T-helper 17 cell (primary cell): ENCODE results near the gene LSM5. TPM values are rescaled to one million over a fixed set of nuclear protein-coding genes. Genes with fewer than 3 reads are reported as not detected.
"Not testable (repeated sequence)": the region's sequence is repeated elsewhere in the genome, so short reads cannot be mapped to it uniquely, and the experiment has no call there.

Source experiments
- ATAC-seq: fragments of 150-1000 bp; cut with Tn5 transposase; 2 replicates; pipeline ENCODE4 v1.10.0; 2021; ENCODE audit warnings: mild to moderate bottlenecking, moderate library complexity
- DNase-seq, 3 donors: peaks; one replicate each; pipeline versions ENCODE4 v3.0.0 to v3.0.0-alpha.2; 2020 to 2021
- H3K9me3 ChIP-seq: one replicate; pipeline ENCODE4 v1.7.0; 2013; ENCODE audit warnings: low read length, mild to moderate bottlenecking; ENCODE audit not compliant: control insufficient read depth, poor library complexity, severe bottlenecking
- H3K27ac Mint-ChIP-seq: one replicate; pipeline ENCODE4 v1.8.0; 2022; ENCODE audit warnings: mild to moderate bottlenecking, moderate library complexity, mixed read lengths
- H3K27me3 Mint-ChIP-seq: one replicate; pipeline ENCODE4 v1.8.0; 2022; ENCODE audit warnings: mixed read lengths
- H3K36me3 Mint-ChIP-seq: one replicate; pipeline ENCODE4 v1.8.0; 2022; ENCODE audit warnings: low read depth, mixed read lengths
- H3K4me1 Mint-ChIP-seq: one replicate; pipeline ENCODE4 v1.8.0; 2022; ENCODE audit warnings: mild to moderate bottlenecking, mixed read lengths
- H3K4me3 Mint-ChIP-seq: one replicate; pipeline ENCODE4 v1.8.0; 2022; ENCODE audit warnings: mild to moderate bottlenecking, moderate library complexity, mixed read lengths
- total RNA-seq, 4 donors: library from RNA in 2 of 4; stranded (reverse) in 2 of 4; gene quantifications; one replicate each; pipeline ENCODE4 v1.2.3 and lab custom pipeline; 2022 to 2026

LSM5 gene
- total RNA-seq, 2 donors from 2014 or later = 23.8 to 24.8 TPM

DNA sequence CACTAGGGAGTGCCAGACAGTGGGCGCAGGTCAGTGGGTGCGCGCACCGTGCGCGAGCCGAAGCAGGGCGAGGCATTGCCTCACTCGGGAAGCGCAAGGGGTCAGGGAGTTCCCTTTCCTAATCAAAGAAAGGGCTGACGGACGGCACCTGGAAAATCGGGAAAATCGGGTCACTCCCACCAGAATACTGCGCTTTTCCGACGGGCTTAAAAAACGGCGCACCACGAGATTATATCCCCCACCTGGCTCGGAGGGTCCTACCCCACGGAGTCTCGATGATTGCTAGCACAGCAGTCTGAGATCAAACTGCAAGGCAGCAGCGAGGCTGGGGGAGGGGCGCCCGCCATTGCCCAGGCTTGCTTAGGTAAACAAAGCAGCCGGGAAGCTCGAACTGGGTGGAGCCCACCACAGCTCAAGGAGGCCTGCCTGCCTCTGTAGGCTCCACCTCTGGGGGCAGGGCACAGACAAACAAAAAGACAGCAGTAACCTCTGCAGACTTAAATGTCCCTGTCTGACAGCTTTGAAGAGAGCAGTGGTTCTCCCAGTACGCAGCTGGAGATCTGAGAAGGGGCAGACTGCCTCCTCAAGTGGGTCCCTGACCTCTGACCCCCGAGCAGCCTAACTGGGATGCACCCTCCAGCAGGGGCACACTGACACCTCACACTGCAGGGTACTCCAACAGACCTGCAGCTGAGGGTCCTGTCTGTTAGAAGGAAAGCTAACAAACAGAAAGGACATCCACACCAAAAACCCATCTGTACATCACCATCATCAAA is 25.4 kb downstream of the LSM5 start:
- not testable (repeated sequence) for H3K4me3 Mint-ChIP-seq, H3K4me1 Mint-ChIP-seq, H3K36me3 Mint-ChIP-seq, H3K27ac Mint-ChIP-seq, H3K9me3 ChIP-seq, ATAC-seq, DNase-seq
- H3K27me3 Mint-ChIP-seq = peaks cover 15% of the 10 kb centered on the region

DNA sequence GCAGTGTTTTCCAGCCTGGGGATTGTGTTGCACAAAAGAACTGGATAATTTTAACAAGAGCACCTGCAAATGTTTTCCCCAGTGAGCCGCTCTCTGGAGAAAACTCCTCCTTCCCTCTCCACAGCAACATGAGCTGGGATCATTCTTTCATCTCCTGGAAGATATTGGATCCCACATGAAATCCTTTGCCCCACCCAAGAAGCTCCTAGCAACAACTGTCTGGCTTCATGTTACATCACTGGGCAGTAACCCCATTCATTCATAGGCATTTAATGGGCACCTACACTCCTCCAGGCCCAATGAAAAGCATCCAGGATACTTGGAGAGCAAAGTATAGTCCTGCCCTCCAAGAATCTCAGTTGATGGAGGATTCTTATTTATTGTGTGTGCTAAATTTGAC is 27.2 kb downstream of the LSM5 start:
- Mint-ChIP-seq H3K4me3 (no peak overlapping the region), H3K27ac (no peak overlapping the region), H3K27me3 (peaks cover 17% of the 10 kb centered on the region), H3K36me3 (no peaks in the 10 kb centered on the region), H3K4me1 (no peaks in the 10 kb centered on the region)
- ATAC-seq (no peak), DNase-seq (no peak)
- no peaks in the 10 kb centered on the region for H3K9me3 ChIP-seq

DNA sequence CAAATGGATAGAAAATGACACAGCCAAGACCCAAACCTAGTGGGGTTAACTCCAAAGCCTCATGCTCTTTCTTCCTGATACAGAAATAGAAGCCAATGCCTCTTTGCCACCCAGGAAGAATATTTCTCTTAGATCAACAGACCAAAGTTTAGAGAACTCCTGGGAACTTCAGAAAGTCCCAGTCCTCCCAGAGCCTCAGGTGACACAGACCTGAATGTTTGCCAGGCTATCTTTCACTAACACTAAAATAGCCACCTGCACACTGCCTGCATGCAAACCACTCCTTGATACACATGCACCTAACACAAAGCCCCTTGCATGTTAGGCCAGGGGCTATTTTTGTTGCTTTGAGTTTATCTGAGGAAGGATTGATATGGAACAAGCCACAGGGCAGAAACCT is 27.7 kb downstream of the LSM5 start:
- Mint-ChIP-seq H3K27me3 (peaks cover 22% of the 10 kb centered on the region), H3K36me3 (no peaks in the 10 kb centered on the region), H3K4me3 (no peak overlapping the region), H3K27ac (no peak overlapping the region), H3K4me1 (no peaks in the 10 kb centered on the region)
- ATAC-seq = no peak
- DNase-seq = no peak
- no peaks in the 10 kb centered on the region for H3K9me3 ChIP-seq

DNA sequence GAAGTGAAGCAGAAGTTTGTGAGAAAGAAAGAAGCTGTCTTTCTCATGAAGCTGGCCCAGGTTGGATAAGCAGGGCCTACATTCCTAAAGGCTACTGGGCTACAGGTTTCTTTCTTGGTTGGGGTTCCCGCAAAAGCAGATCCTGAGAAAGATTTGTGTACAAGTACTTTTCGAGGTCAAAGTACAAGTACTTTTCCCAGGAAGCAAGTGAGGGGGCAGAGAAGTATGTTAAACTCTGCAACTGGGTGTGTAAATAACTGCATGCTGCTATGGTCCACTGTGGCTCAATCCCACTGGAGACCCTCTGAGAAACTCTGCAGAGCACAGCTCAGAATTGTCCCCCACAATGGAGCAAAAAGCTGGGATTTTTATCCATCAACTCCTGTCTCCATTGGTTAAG is 28.7 kb downstream of the LSM5 start:
- H3K9me3 ChIP-seq = no peaks in the 10 kb centered on the region
- Mint-ChIP-seq H3K27me3 (peaks cover 28% of the 10 kb centered on the region), H3K36me3 (no peaks in the 10 kb centered on the region), H3K4me3 (no peak overlapping the region), H3K4me1 (no peaks in the 10 kb centered on the region), H3K27ac (no peak overlapping the region)
- DNase-seq = no peak
- no peak for ATAC-seq

DNA sequence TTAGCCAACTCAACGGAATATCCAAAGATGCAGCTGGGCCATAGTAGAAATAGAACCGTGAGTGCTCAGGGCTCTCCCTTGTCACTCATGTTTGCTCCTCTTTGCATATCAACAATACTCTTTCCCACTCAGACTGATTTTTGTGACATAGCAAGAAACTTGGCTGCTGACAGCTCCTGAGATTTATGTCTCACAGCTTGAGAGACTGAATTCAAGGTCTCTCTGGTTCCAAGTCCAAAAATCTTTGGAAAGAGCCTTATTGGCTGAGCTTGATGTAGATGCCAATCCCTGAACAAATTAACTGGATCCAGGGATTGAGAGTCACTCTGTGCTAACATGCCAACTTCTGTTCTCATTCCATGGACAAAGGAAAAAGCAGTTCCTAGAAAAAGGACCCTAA is 30.4 kb downstream of the LSM5 start:
- Mint-ChIP-seq H3K36me3 (no peaks in the 10 kb centered on the region), H3K4me1 (no peaks in the 10 kb centered on the region), H3K4me3 (no peak overlapping the region), H3K27me3 (peaks cover 28% of the 10 kb centered on the region), H3K27ac (no peak overlapping the region)
- ATAC-seq (no peak), DNase-seq (no peak)
- no peaks in the 10 kb centered on the region for H3K9me3 ChIP-seq

DNA sequence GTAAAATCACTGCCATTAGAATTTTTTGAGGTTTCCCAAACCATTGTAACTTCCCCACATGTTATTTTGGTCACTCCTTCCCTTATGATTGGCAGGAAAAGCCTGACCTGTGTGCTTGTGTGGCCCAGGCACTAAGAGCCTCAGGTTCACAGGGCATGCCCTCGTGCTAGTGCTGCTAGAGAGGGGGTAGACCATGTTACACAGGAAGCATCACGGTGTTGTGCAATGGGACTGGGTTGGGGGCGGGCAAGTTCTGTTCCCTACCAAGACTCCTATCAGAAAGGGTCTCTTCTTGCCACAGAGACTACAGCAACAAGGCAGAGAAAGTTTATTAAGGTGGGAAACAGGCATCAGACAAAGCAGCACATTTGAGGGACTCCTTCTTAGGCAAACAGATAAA is 32.2 kb downstream of the LSM5 start:
- H3K9me3 ChIP-seq = no peaks in the 10 kb centered on the region
- Mint-ChIP-seq H3K27ac (no peak overlapping the region), H3K4me1 (no peaks in the 10 kb centered on the region), H3K36me3 (no peaks in the 10 kb centered on the region), H3K27me3 (peaks cover 44% of the 10 kb centered on the region), H3K4me3 (no peak overlapping the region)
- DNase-seq (no peak), ATAC-seq (no peak)

DNA sequence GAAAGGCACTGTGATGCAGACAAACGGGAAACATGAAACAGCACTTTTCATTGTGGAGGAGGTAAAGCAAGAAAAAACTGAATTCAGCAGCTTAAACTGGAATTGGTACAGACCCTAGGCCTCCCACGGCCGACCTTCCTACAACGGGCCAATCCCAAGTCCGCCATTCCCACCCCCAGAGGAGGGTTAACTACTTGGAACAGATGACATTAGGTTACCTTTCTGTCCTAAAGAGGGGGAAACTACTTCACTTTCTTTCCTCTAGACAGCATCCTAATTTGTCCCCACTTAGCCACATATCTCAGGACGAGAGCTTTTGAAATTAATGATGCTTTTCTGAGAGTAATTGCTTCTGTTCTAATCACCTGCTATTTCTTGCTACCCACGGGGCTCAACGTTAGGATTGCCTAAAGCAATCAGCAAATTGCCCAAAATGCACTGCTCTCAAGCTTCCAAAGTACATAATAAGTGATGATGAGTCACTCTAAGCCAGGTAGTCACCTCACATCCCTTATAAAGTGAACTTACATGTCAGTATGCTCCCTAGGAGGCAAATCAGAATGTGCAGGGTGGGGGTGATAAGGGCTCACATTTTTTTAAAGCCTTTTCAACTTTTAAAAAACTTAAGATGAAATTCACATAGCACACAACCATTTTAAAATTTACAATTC is 36.7 kb downstream of the LSM5 start:
- DNase-seq (no peak), ATAC-seq (no peak)
- H3K4me1 Mint-ChIP-seq = no peaks in the 10 kb centered on the region
- H3K4me3 Mint-ChIP-seq = no peak overlapping the region
- H3K9me3 ChIP-seq = no peaks in the 10 kb centered on the region
- H3K27ac Mint-ChIP-seq = no peak overlapping the region
- peaks cover 31% of the 10 kb centered on the region for H3K27me3 Mint-ChIP-seq
- no peaks in the 10 kb centered on the region for H3K36me3 Mint-ChIP-seq

DNA sequence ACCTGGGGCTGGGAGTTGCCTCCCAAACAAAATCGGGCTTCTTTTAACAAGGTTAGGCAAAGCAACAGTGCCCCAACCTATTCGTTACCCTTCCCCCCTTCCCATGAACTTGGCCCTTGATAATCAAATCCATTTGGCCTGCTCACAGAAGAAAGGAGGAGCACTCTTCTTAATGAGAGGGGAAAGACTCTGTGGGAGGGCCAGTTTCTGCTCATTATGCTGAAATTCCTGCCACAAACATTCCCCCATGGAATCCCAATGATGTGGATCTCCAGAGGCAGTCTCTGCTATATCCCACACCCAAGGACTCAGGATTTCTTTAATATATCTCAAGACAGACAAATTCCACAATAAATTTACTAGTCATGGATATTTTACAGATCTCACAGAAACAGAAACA is 43.0 kb downstream of the LSM5 start:
- H3K27me3 Mint-ChIP-seq = no peaks in the 10 kb centered on the region
- H3K27ac Mint-ChIP-seq = no peak overlapping the region
- no peak for DNase-seq

DNA sequence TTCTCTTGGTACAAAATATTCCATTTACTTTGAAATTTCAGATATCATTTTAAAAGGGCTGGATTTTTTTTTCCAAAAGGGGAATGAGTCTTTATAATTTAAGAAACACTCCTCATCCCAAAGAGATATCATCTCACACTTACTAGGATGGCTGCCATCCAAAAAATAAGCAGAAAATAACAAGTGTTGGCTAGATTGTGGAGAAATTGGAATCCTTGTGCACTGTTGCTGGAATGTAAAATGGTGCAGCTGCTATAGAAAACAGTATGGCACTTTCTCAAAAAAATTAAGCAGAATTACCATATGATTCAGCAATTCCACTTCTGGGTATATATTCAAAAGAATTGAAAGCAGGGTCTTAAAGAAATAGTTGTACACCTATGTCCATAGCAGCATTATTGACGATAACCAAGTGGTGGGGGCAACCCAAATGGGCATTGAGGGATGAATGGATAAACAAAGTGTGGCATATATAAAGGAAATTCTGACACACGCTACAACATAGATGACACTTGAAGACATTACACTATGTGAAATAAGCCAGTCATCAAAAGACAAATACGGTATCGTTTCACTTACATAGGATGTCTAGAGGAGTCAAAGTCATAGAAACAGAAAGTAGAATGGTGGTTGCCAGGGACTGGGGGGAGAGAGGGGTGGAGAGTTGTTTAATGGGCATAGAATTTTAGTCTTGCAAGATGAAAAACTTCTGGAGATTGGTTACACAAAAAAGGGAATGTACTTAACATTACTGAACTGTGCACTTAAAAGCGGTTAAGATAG is 53.8 kb downstream of the LSM5 start:
- Mint-ChIP-seq H3K27me3 (peaks cover 10% of the 10 kb centered on the region), H3K4me1 (no peaks in the 10 kb centered on the region), H3K4me3 (no peak overlapping the region), H3K27ac (no peak overlapping the region), H3K36me3 (no peaks in the 10 kb centered on the region)
- no peaks in the 10 kb centered on the region for H3K9me3 ChIP-seq
- ATAC-seq = no peak
- no peak for DNase-seq

More for the DNA sequence above, 43.0 kb downstream of the LSM5 start:
- no peaks in the 10 kb centered on the region for H3K4me1 Mint-ChIP-seq
- H3K9me3 ChIP-seq = no peaks in the 10 kb centered on the region
- no peak overlapping the region for H3K4me3 Mint-ChIP-seq
- ATAC-seq = no peak
- H3K36me3 Mint-ChIP-seq = no peaks in the 10 kb centered on the region

Other genes starting within 250 kb of the LSM5 start
- gene AVL9, start 5.1 kb upstream of the LSM5 start, total RNA-seq = 10 to 100 TPM; 26.1 to 28.1 TPM